ENCODE data around the gene AAR2.

GRCh38 chr20:36269507-36269906 is 33.2 kb downstream of the AAR2 start:
- TF ChIP-seq CTCF (IDR thresholded peaks at IDR 0.05; ENCODE audit: low read depth, low read length, missing input control) (no peak), RAD21 (IDR thresholded peaks at IDR 0.05) (no peak), YY1 (IDR thresholded peaks at IDR 0.05) (no peak), REST (IDR thresholded peaks at IDR 0.05) (no peak), MAX (IDR thresholded peaks at IDR 0.05) (no peak), EGR1 (IDR thresholded peaks at IDR 0.05; ENCODE audit: low read depth in 2 of 2) (no peak), GABPA (IDR thresholded peaks at IDR 0.05 in 1 of 2, conservative IDR thresholded peaks at IDR 0.05 in 1 of 2) (no peak), ATF3 (IDR thresholded peaks at IDR 0.05) (no peak), SP1 (IDR thresholded peaks at IDR 0.05) (no peak), JUND (IDR thresholded peaks at IDR 0.05) (no peak), TAF1 (conservative IDR thresholded peaks at IDR 0.05) (no peak)
